Ascending aorta (tissue), 2 donors: Measurements from ENCODE around the gene SIRT7. TPM values are rescaled to one million over a fixed set of nuclear protein-coding genes. Genes with fewer than 3 reads are reported as not detected.

Experiments
- DNase-seq, 2 donors: peaks; one replicate each; pipeline ENCODE4 v3.0.0-alpha.2; 2019; ENCODE audit warnings: low spot score in 2 of 2
- H3K27ac ChIP-seq, 2 donors: fragments of 200-600 bp; sonication (generic); one replicate each; pipeline ENCODE4 v1.5.1; 2016 to 2017; ENCODE audit warnings: mild to moderate bottlenecking in 1 of 2
- H3K27me3 ChIP-seq: fragments of 200-600 bp; sonication (generic); one replicate; pipeline ENCODE4 v1.5.1; 2017
- H3K36me3 ChIP-seq, 2 donors: fragments of 200-600 bp; sonication (generic); one replicate each; pipeline ENCODE4 v1.5.1; 2016
- H3K4me1 ChIP-seq, 2 donors: fragments of 200-600 bp; sonication (generic); one replicate each; pipeline ENCODE4 v1.5.1; 2016 to 2017; ENCODE audit warnings: mild to moderate bottlenecking in 1 of 2
- H3K4me3 ChIP-seq, 2 donors: fragments of 200-600 bp; sonication (generic); one replicate each; pipeline ENCODE4 v1.5.1; 2016 to 2017; ENCODE audit warnings: mild to moderate bottlenecking in 1 of 2
- H3K9me3 ChIP-seq, 2 donors: fragments of 200-600 bp; sonication (generic); one replicate each; pipeline ENCODE4 v1.5.1; 2016
- CTCF ChIP-seq, 3 experiments: fragments of 200-600 bp in 2 of 3; fragments of 450-650 bp in 1 of 3; sonication (generic) in 2 of 3; IDR thresholded peaks; one replicate each; pipeline ENCODE4 v1.5.1; 2016 to 2019; ENCODE audit warnings: antibody characterized with exemption in 3 of 3, mild to moderate bottlenecking in 1 of 3, moderate library complexity in 1 of 3
- intact Hi-C: fragments of 100-400 bp; cut with DNase I; formaldehyde crosslinking; loops from one replicate; pipeline ENCODE4 v1.15.1; 2023
- total RNA-seq: library from RNA; depleted of rRNA; stranded (reverse); fragments of >200 nt; gene quantifications from one replicate; pipeline ENCODE4 v1.1.0, GENCODE V29; 2016

The SIRT7 gene
- total RNA-seq, 1 donor from 2014 or later: 32.6 TPM

GRCh38 chr17:81885454-81885853, 32.5 kb downstream of the SIRT7 start:
- TF ChIP-seq CTCF (IDR thresholded peaks at IDR 0.05): no peak
- Histone ChIP-seq H3K4me3 (no peak overlapping the region), H3K36me3 (peaks cover 45 to 55% of the 10 kb centered on the region in 2 donors), H3K27me3 (no peaks in the 10 kb centered on the region), H3K9me3 (no peaks in the 10 kb centered on the region), H3K4me1 (peaks cover 6 to 12% of the 10 kb centered on the region in 2 donors), H3K27ac (peak overlapping the region in 1 of 2 donors; percentile 48)
- no peak for DNase-seq
- intact Hi-C loops: no loop called here

- no peak for DNase-seq
- Histone ChIP-seq H3K9me3 (no peaks in the 10 kb centered on the region), H3K4me3 (no peak overlapping the region), H3K27me3 (no peaks in the 10 kb centered on the region), H3K4me1 (peaks cover 1 to 7% of the 10 kb centered on the region in 2 donors), H3K36me3 (peaks cover 46 to 53% of the 10 kb centered on the region in 2 donors), H3K27ac (peak overlapping the region; percentile 27 to 48)
- no peak for TF ChIP-seq CTCF (IDR thresholded peaks at IDR 0.05)
- intact Hi-C loops: no loop called here
Measured at GRCh38 chr17:81884968-81885367, 33.0 kb downstream of the SIRT7 start.

GRCh38 chr17:81884520-81884919, 33.5 kb downstream of the SIRT7 start:
- H3K27ac ChIP-seq: peak overlapping the region; percentile 27 to 48

GRCh38 chr17:81879121-81879520, 38.9 kb downstream of the SIRT7 start:
- H3K4me1 ChIP-seq: no peaks in the 10 kb centered on the region
- intact Hi-C loops: no loop called here
- no peak overlapping the region for H3K27ac ChIP-seq
- TF ChIP-seq CTCF (IDR thresholded peaks at IDR 0.05): no peak
- H3K36me3 ChIP-seq: peaks cover 15 to 24% of the 10 kb centered on the region in 2 donors
- no peaks in the 10 kb centered on the region for H3K27me3 ChIP-seq
- H3K9me3 ChIP-seq: no peaks in the 10 kb centered on the region
- H3K4me3 ChIP-seq: no peak overlapping the region
- no peak for DNase-seq

More at GRCh38 chr17:81884520-81884919, 33.5 kb downstream of the SIRT7 start:
- H3K27me3 ChIP-seq: no peaks in the 10 kb centered on the region
- no peak for TF ChIP-seq CTCF (IDR thresholded peaks at IDR 0.05)
- H3K36me3 ChIP-seq: peaks cover 46 to 53% of the 10 kb centered on the region in 2 donors
- intact Hi-C loops: no loop called here
- peaks cover 0 to 5% of the 10 kb centered on the region in 2 donors for H3K4me1 ChIP-seq
- H3K9me3 ChIP-seq: no peaks in the 10 kb centered on the region
- H3K4me3 ChIP-seq: no peak overlapping the region
- no peak for DNase-seq

GRCh38 chr17:81878294-81878693, 39.7 kb downstream of the SIRT7 start:
- Histone ChIP-seq H3K27ac (no peak overlapping the region), H3K27me3 (no peaks in the 10 kb centered on the region), H3K4me1 (no peaks in the 10 kb centered on the region), H3K9me3 (no peaks in the 10 kb centered on the region), H3K4me3 (no peak overlapping the region), H3K36me3 (peaks cover 15 to 23% of the 10 kb centered on the region in 2 donors)
- intact Hi-C loops: no loop called here
- DNase-seq: no peak
- no peak for TF ChIP-seq CTCF (IDR thresholded peaks at IDR 0.05)

GRCh38 chr17:81877569-81877968, 40.4 kb downstream of the SIRT7 start:
- Histone ChIP-seq H3K4me1 (peaks cover 0 to 3% of the 10 kb centered on the region in 2 donors), H3K4me3 (no peak overlapping the region), H3K9me3 (no peaks in the 10 kb centered on the region), H3K27me3 (no peaks in the 10 kb centered on the region), H3K27ac (no peak overlapping the region), H3K36me3 (peaks cover 15 to 16% of the 10 kb centered on the region in 2 donors)
- intact Hi-C loops: no loop called here
- TF ChIP-seq CTCF (IDR thresholded peaks at IDR 0.05): no peak
- DNase-seq: no peak
